ENCODE results near the gene SLC22A9.
"Not testable (repeated sequence)": the region's sequence is repeated elsewhere in the genome, so short reads cannot be mapped to it uniquely, and the experiment has no call there.

SLC22A9 gene

DNA sequence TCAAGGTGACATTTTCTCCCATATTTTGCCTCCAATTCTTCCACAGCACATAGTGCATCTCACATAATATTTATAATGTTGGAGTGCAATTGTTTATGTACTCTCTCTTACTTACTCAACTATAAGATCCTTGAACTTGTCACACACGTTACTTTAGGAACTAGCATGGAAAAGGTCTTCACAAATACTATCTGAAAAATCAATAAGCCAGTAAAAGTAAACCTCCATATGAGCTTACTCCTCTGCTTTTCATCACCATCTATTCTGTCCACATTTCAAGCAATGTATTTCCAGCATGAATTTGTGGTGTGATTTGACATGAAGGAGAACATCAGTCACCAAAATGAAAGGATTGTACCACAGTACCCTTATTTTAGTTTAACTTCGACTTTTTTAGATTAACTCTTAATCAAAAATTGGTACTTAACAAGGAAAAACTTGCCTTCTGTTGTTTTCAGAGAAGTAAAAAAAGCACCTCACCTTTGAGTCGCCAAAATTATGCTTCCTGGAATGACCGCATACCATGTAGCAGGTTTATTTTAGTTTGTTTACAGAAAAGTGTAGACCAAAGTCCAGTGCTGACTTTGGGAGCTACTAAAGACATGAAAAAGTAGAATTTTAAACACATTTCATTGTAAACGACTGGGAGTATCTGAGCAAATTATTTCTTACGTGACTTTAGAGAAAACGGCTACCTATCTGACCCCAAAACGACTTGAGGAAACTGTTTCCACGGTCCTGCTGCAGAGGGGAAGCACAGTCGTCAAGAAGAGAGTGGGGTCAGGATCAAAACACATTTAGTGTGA, at the start of gene SLC22A9:
SLC22A9 (plus strand) TSS at position 621 of the 806 bp plus-strand sequence. CDS start 272 bp downstream, outside the sequence.
- DNase-seq: no peak

DNA sequence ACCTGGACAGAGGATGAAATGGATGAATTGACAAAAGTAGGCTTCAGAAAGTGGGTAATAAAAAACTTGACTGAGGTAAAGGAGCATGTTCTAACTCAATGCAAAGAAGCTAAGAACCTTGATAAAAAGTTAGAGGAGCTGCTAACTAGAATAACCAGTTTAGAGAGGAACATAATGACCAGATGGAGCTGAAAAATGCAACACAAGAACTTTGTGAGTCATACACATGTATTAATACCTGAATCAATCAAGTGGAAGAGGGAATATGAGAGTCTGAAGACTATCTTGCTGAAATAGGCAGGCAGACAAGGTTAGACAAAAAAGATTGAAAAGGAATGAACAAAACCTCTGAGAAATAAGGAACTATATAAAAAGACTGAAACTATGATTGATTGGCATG, 47.9 kb upstream of the SLC22A9 start:
- DNase-seq: no peak

DNA sequence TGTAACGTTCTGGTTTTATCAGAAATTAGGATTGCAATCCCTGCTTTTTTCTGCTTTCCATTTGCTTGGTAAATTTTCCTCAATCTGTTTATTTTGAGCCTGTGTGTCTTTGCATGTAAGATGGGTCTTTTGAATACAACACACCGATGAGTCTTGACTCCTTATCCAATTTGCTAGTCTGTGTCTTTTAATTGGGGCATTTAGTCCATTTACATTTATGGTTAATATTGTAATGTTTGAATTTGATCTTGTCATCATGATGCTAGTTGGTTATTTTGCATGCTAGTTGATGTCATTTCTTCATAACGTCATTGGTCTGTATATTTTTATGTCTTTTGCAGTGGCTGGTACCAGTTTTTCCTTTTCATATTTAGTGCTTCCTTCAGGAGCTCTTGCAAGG, 34.5 kb upstream of the SLC22A9 start:
- DNase-seq: not testable (repeated sequence)

DNA sequence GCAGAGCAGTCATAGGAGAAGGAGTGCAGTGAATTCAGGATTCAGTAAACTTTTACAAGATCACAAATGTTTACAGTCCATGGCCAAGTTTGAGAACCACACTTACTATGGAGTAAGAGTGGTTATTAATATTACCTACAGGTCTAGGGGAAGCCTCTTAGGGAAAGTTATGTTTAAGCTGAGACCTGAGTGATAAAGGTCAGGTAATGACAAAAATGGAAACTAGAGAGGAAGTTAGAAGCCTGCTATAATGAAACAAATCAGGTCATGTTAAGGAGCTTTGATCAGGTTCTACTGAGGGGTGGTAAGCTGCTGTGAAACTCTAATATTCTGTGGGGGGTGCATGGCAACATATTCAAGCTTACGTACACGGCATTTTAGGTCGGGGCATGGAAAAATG, 32.5 kb upstream of the SLC22A9 start:
- DNase-seq: no peak

DNA sequence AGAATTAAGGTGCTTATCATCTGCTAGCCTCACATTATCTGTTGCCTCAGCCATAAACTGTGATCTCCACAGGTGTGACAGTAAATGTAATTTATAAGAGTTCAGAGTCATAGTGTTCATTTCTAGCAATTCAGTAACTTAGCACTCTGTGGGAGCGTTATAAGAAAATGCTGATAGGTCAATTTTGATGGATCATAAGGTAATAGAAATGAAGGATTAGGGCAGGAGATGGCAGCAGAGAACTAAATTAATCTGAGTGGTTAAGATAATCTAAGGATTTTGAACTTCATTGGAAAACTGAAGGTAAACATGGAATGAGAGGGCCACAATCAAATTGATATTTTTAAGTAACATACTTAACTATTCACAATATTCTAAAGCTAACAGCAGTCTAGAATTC, 26.5 kb upstream of the SLC22A9 start:
- no peak for DNase-seq

- no peak for DNase-seq
These were observed 17.4 kb upstream of the SLC22A9 start for GRCh38 chr11:63352144-63352543.

DNA sequence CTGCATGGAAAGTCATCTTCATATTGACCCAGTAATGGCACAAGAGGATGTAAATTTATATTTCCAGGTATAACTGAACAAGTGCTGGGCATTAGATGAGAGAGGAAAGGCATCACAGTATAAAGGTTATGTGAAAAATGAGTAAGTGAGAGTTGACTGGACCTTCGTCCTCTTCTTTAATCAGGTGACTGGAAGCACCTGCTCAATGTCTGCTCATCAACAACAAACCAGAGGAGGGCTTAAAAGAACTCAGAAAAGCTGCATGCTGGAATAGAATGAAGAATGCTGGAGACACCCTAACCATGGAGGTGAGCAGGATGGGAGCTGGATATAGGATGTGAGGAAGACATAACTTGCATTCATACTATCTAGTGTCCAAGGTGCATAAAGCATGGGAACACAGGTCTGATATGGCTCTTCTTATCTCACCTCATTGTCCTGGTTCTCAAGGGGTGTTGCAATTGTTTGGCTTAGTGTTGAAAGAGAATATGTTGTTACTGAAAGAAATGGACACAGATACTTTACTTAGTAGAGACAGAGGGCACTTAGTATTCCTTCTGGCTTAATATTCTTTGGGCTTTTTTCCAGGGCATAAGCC, 7.3 kb upstream of the SLC22A9 start:
- no peak for DNase-seq

DNA sequence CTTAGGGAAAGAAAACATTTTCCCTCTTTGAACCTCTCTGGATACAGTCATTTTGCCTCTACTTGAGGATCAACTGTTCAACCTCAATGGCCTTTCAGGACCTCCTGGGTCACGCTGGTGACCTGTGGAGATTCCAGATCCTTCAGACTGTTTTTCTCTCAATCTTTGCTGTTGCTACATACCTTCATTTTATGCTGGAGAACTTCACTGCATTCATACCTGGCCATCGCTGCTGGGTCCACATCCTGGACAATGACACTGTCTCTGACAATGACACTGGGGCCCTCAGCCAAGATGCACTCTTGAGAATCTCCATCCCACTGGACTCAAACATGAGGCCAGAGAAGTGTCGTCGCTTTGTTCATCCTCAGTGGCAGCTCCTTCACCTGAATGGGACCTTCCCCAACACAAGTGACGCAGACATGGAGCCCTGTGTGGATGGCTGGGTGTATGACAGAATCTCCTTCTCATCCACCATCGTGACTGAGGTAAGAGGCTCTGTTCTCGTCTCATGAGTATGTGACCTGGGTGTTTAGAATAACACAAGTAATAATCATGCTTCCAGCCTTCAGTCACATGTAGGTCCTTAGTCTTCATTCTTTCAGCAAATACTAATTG, 495 bp downstream of the SLC22A9 start:
- DNase-seq: no peak

DNA sequence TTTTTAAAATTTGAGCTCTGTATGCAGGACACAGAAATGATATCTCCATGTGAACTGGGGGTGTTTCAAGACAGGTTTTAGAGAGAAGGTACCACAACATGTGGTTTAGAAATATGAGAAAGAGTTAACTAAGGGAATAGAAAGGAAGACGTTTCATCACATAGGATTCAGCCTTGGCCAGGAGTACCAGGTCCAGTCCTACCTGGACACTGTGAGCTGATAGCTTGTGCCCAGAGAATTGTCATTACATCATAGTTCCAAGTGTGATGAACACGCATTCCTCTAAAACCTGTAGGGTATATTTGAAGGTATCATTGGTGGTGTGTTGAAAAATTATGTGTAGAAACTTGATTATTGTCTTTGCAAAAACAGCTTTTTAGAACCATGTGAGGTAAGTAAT, 1.8 kb downstream of the SLC22A9 start:
- no peak for DNase-seq

DNA sequence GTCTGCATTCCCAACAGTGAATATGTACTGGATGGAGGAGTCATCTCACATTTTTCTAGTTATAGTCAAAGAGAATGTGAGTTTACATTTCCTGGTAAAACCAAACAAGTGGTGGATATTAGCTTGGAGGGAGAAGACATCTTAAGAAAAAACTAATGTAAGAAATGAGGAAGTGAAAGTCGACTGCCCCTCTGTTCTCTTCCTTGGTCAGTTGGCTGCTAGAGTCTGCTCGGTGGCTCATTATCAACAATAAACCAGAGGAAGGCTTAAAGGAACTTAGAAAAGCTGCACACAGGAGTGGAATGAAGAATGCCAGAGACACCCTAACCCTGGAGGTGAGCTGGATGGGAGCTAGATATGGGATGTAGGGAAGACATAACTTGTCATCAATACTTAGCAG, 5.8 kb downstream of the SLC22A9 start:
- no peak for DNase-seq

- DNase-seq: no peak
These were observed 10.5 kb downstream of the SLC22A9 start for GRCh38 chr11:63380130-63380529.

DNA sequence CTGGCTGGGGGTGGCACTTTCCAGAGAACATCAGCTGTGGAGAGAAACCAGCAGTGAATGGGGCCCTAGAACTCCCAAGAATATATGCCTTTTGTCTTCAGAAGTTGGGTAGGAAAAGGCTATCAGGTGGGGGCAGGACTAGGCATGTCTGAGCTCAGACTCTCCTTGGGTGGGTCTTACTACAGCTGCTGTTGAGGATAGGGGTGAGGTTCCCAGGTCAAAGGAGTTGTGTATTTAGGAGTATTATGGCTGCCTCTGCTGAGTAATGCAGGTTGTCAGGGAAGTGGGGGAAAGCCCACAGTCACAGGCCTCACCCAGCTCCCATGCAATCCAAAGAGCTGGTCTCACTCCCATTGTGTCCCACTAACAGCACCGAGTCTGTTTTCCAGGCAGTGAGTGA, 26.1 kb downstream of the SLC22A9 start:
- DNase-seq: no peak

DNA sequence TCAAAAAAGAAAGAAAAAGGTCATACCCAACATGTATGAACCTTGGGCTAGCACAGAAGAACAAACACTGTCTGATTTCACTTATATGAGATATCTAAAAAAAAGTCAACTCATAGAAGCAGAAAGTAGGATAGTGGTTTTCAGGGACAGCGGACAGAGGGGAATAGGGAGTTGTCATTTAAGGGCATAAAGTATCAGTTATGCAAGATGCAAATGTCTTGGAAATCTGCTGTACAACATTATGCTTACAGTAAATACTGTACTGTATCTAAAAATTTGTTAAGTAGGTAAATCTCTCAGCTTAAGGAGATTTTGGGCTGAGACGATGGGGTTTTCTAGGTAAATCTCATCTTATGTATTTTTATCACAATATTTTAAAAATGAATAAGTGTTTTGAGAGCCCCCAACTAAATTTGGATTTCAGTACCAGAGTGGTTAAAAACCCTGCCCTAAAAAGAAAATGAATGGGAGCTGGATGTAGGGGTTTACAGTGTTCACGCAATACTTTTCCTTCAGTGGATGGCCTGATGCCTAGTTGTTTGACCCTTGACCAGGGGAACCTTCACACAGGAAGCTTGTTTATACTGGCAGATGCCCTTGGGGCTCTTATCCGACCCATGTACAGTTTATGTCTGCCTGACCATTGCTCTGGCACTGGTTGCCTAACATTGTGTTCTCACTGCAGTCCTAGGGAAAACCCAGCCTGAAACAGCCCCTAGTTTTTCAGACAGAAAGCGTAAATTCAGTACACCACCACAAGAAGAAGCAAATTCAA, 34.8 kb downstream of the SLC22A9 start:
- no peak for DNase-seq

- no peak for DNase-seq
These were observed 35.5 kb downstream of the SLC22A9 start for GRCh38 chr11:63405114-63405513.

DNA sequence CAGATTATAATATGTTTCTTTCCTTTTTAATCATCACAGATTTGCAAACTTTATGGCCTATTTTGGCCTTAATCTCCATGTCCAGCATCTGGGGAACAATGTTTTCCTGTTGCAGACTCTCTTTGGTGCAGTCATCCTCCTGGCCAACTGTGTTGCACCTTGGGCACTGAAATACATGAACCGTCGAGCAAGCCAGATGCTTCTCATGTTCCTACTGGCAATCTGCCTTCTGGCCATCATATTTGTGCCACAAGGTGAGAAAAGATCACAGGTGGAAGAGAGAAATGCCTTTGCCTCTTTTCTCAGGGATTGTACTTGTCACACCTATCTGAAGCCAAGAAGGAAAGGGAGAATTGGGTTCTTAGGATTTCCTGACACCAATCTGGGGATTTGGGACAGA, 36.9 kb downstream of the SLC22A9 start:
- DNase-seq: no peak

DNA sequence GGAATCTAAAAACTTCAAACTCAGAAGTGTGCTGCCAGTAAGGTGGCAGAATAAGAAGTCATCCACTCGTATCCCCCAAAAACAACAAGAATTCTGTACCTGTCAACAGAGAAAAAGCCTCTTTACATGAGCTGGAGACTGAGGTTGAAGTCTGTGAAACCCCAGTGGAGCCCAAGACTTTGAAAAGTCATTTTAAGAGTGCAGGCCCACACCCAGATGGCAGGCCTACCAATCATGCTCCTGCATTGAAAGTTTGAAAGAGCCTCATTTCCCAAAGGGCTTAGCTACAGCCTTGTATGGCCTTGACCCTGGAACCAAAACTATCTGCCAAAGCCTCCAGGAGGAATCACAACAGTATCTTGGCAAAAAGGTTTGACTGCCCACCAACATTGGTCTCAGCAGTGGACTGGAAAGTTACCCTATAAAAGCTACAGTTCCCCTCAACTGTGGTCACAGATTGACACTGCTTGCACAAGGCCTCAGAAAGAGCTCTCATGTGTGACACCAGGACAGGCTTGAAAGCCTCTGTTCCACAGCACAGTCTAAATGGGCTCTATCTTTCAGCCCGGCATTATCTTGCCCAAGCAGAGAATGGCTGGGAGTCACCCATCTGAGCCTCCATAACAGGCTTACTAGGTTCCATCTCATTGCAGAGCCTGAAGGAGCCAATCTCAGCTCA, 47.7 kb downstream of the SLC22A9 start:
- DNase-seq: no peak

DNA sequence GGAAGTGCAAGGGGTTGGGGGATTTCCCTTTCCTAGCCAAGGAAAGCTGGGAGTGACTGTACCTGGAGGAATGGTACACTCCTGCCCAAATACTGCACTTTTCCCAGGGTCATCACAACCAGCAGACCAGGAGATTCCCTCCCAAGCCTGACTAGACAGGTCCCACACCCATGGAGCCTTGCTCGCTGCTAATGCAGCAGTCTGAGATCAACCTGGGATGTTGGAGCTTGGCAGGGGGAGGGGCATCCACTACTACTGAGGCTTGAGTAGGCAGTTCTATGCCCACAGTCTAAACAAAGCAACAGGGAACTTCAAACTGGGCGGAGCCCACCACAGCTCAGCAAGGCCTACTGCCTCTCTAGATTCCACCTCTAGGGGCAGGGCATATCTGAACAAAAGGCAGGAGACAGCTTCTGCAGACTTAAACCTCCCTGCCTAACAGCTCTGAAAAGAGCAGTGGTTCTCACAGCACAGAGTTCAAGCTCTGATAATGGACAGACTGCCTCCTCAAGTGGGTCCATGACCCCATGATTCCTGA, 58.5 kb downstream of the SLC22A9 start:
- DNase-seq: no peak

DNA sequence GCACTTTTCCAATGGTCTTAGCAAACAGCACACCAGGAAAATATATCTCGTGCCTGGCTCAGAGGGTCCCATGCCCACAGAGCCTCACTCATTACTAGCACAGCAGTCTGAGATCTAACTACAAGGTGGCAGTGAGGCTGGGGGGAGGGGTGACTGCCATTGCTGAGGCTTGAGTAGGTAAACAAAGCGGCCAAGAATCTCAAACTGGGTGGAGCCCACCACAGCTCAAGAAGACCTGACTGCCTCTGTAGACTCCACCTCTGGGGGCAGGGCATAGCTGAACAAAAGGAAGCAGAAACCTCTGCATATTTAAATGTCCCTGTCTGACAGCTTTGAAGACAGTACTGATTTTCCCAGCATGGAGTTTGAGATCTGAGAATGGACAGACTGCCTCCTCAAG, 61.1 kb downstream of the SLC22A9 start:
- DNase-seq: not testable (repeated sequence)

GRCh38 chr11:63435351-63435750, 65.8 kb downstream of the SLC22A9 start:
- not testable (repeated sequence) for DNase-seq

DNA sequence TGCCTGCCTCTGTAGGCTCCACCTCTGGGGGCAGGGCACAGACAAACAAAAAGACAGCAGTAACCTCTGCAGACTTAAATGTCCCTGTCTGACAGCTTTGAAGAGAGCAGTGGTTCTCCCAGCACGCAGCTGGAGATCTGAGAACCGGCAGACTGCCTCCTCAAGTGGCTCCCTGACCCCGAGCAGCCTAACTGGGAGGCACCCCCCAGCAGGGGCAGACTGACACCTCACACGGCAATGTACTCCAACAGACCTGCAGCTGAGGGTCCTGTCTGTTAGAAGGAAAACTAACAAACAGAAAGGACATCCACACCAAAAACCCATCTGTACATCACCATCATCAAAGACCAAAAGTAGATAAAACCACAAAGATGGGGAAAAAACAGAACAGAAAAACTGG, 66.2 kb downstream of the SLC22A9 start:
- not testable (repeated sequence) for DNase-seq

GRCh38 chr11:63443714-63444113, 74.1 kb downstream of the SLC22A9 start:
- DNase-seq: no peak

- no peak for DNase-seq
These were observed 74.6 kb downstream of the SLC22A9 start for GRCh38 chr11:63444160-63444559.

- DNase-seq: no peak
These were observed 75.5 kb downstream of the SLC22A9 start for GRCh38 chr11:63445118-63445517.

Measured in stimulated activated CD4-positive, alpha-beta T cell treated with anti-CD3 and anti-CD28 coated beads, Interleukin-4, amount 100 ng/mL, for 4 hours (primary cell).